GM12878 (cell line): ENCODE data around the gene PTPRM. TPM values are rescaled to one million over a fixed set of nuclear protein-coding genes. Genes with fewer than 3 reads are reported as not detected.

Experiments used
- ATAC-seq: fragments of 200-7000 bp; cut with Tn5 transposase; 3 replicates; pipeline ENCODE4 v1.9.1; 2020; ENCODE audit warnings: mild to moderate bottlenecking, moderate library complexity
- BruUV-seq: library from RNA; stranded (reverse); fragments of 400-500 nt; replicated peaks from 2 replicates; lab custom pipeline; 2021; lab: Mats Ljungman, UMichigan
- CTCF ChIA-PET: fragments of 300-600 bp; sonication (Branson Sonifier 250); formaldehyde crosslinking; extraction: SDS; loops from one replicate; lab custom pipeline; 2021; ENCODE audit warnings: inconsistent platforms; lab: Yijun Ruan, JAX
- POLR2A ChIA-PET: fragments of 350-600 bp; formaldehyde crosslinking; extraction: SDS; loops from one replicate; lab custom pipeline; 2021; ENCODE audit warnings: inconsistent platforms; lab: Charles Lee
- RAD21 ChIA-PET: fragments of 300-600 bp; sonication (Branson Sonifier 250); formaldehyde crosslinking; loops from one replicate; lab custom pipeline; 2023; ENCODE audit warnings: antibody characterized with exemption; ENCODE audit not compliant: unreplicated experiment; lab: Charles Lee
- SMC1A ChIA-PET: fragments of 300-600 bp; sonication (Branson Sonifier 250); formaldehyde crosslinking; loops from one replicate; lab custom pipeline; 2023; ENCODE audit not compliant: unreplicated experiment, uncharacterized antibody; lab: Charles Lee
- DNase-seq: peaks from one replicate; pipeline ENCODE4 v3.0.0-alpha.2; 2011; ENCODE audit warnings: low read depth, low spot score
- FAIRE-seq: peaks from 3 replicates; lab custom pipeline; 2011; peaks lifted over from hg19 to GRCh38; lab: Jason Lieb, UNC
- H2AFZ ChIP-seq: 2 replicates; pipeline ENCODE4 v1.6.0; 2011; ENCODE audit warnings: low read depth, low read length, control low read depth; ENCODE audit not compliant: control insufficient read depth
- H3K27ac ChIP-seq: 2 replicates; pipeline ENCODE4 v1.5.1; 2011; ENCODE audit warnings: control low read depth; ENCODE audit not compliant: control insufficient read depth, insufficient read depth
- H3K27me3 ChIP-seq, 2 experiments: replicated peaks in 1 of 2; 2 replicates each; pipeline versions ENCODE4 v1.6.0 to v1.6.1; 2011; ENCODE audit warnings: low read length in 1 of 2; ENCODE audit not compliant: control insufficient read depth in 2 of 2, insufficient read depth in 2 of 2
- H3K36me3 ChIP-seq, 2 experiments: 2 replicates each; pipeline ENCODE4 v1.5.1; 2011; ENCODE audit warnings: low read length in 1 of 2; ENCODE audit not compliant: control insufficient read depth in 2 of 2, insufficient read depth in 2 of 2
- H3K4me1 ChIP-seq: 2 replicates; pipeline ENCODE4 v1.6.1; 2011; ENCODE audit warnings: mild to moderate bottlenecking, low read length, moderate library complexity, mixed read lengths; ENCODE audit not compliant: control insufficient read depth, insufficient read depth
- H3K4me2 ChIP-seq: 2 replicates; pipeline ENCODE4 v1.6.0; 2011; ENCODE audit warnings: control low read depth; ENCODE audit not compliant: control insufficient read depth, insufficient read depth
- H3K4me3 ChIP-seq: fragments of 200-600 bp; sonication (generic); 2 replicates; pipeline ENCODE4 v1.5.1; 2016
- H3K79me2 ChIP-seq: 2 replicates; pipeline ENCODE4 v1.6.0; 2011; ENCODE audit warnings: low read length; ENCODE audit not compliant: control insufficient read depth, insufficient read depth
- H3K9ac ChIP-seq: 2 replicates; pipeline ENCODE4 v1.8.0; 2011; ENCODE audit warnings: low read length, control low read depth, mixed read lengths; ENCODE audit not compliant: control insufficient read depth, insufficient read depth
- H3K9me3 ChIP-seq: replicated peaks from 3 replicates; pipeline ENCODE4 v1.5.1; 2011; ENCODE audit warnings: mild to moderate bottlenecking, low read length; ENCODE audit not compliant: control insufficient read depth, insufficient read depth
- H4K20me1 ChIP-seq: 2 replicates; pipeline ENCODE4 v1.6.0; 2011; ENCODE audit not compliant: control insufficient read depth, insufficient read depth
- BHLHE40 ChIP-seq, 2 experiments: fragments of 450-650 bp in 1 of 2; IDR thresholded peaks; 2 replicates each; pipeline ENCODE4 v1.6.1; 2011 to 2017; ENCODE audit warnings: low read depth in 2 of 2, borderline replicate concordance in 1 of 2, improper control_type of control experiment in 1 of 2, low read length in 1 of 2, mild to moderate bottlenecking in 1 of 2
- CREB1 ChIP-seq: IDR thresholded peaks from 2 replicates; pipeline ENCODE4 v1.6.1; 2012; ENCODE audit warnings: low read depth, mild to moderate bottlenecking, inconsistent platforms
- CTCF ChIP-seq, 3 experiments: IDR thresholded peaks in 2 of 3; conservative IDR thresholded peaks in 1 of 3; 2 replicates each; pipeline ENCODE4 v1.5.1; 2011; ENCODE audit warnings: low read depth in 3 of 3, low read length in 3 of 3, mild to moderate bottlenecking in 3 of 3, control low read depth in 2 of 3, moderate library complexity in 2 of 3, inconsistent platforms in 1 of 3, mixed read lengths in 1 of 3; ENCODE audit not compliant: control insufficient read depth in 2 of 3, insufficient read depth in 1 of 3; ENCODE audit errors: extremely low read depth in 1 of 3
- FOXK2 ChIP-seq: fragments of 450-650 bp; IDR thresholded peaks from 2 replicates; pipeline ENCODE4 v1.6.1; 2017; ENCODE audit warnings: mild to moderate bottlenecking, moderate library complexity
- HDAC2 ChIP-seq: fragments of 200-600 bp; sonication (generic); IDR thresholded peaks from 2 replicates; pipeline ENCODE4 v1.6.1; 2017
- POLR2AphosphoS5 ChIP-seq: IDR thresholded peaks from 2 replicates; pipeline ENCODE4 v1.6.1; 2011; ENCODE audit warnings: mild to moderate bottlenecking, low read length, inconsistent platforms
- POU2F2 ChIP-seq: IDR thresholded peaks from 3 replicates; pipeline ENCODE4 v1.6.1; 2011; ENCODE audit warnings: low read depth, mild to moderate bottlenecking, low read length, borderline replicate concordance
- SREBF1 ChIP-seq: IDR thresholded peaks from 2 replicates; pipeline ENCODE4 v1.6.1; 2012; ENCODE audit warnings: mild to moderate bottlenecking, low read length
- TARDBP ChIP-seq: IDR thresholded peaks from 2 replicates; pipeline ENCODE4 v1.6.1; 2016; ENCODE audit warnings: borderline replicate concordance
- USF1 ChIP-seq: IDR thresholded peaks from 2 replicates; pipeline ENCODE4 v1.6.1; 2011; ENCODE audit warnings: borderline replicate concordance, low read depth, mild to moderate bottlenecking, moderate library complexity, mixed read lengths, low read length; ENCODE audit not compliant: insufficient read depth; ENCODE audit errors: extremely low read length
- WGBS: methylation state at CpG from one replicate; pipeline ENCODE4 v1.1.6; 2016; ENCODE audit warnings: low lambda C conversion rate; ENCODE audit not compliant: insufficient replicate concordance, insufficient coverage; ENCODE audit errors: missing lambda C conversion rate; 5-methylcytosine and 5-hydroxymethylcytosine counted together
- in situ Hi-C: fragments of 300-500 bp; cut with MboI; formaldehyde crosslinking; loops from 9 replicates; pipeline ENCODE4 v1.14.3; 2018; ENCODE audit warnings: mixed read lengths
- intact Hi-C: fragments of 100-400 bp; cut with micrococcal nuclease; formaldehyde crosslinking; loops from one replicate; pipeline ENCODE4 v1.14.2; 2022; ENCODE audit not compliant: unreplicated experiment
- polyA plus RNA-seq, 11 experiments: library from polyadenylated mRNA; depleted of rRNA in 4 of 11; unstranded in 6 of 11; stranded (reverse) in 5 of 11; fragments of >200 nt; fragmentation: Nextera tagmentation in 4 of 11; fragmentation: Illumina TruSeq in 1 of 11; extraction: Ambion mirVana in 4 of 11; extraction: Trizol in 1 of 11; gene quantifications; 1 replicate in 1 of 11; 2 replicates in 10 of 11; pipeline versions ENCODE4 v1.2.1 to v1.2.3, GENCODE V29; 2011 to 2016; ENCODE audit warnings: inconsistent platforms in 2 of 11, missing spikeins in 2 of 11, low read depth in 1 of 11
- total RNA-seq, 4 experiments: library from RNA; depleted of rRNA in 3 of 4; stranded (reverse); fragments of >200 nt in 3 of 4; fragmentation: Illumina TruSeq in 1 of 4; extraction: Trizol in 1 of 4; gene quantifications; 2 replicates each; pipeline versions ENCODE4 v1.2.1 to v1.2.3, GENCODE V29; 2013 to 2021

PTPRM gene
- total and polyA plus RNA-seq, 10 of the 15 experiments (the other 5 are each of a cell fraction or from before 2014, with no cell fraction given) = 0.07 to 22.6 (median 0.60) TPM

GRCh38 chr18:7896161-7896560 is 329.0 kb downstream of the PTPRM start:
- Histone ChIP-seq H3K9ac (no peak overlapping the region), H3K4me3 (no peak overlapping the region), H3K4me2 (no peak overlapping the region), H2AFZ (no peak overlapping the region), H4K20me1 (no peaks in the 10 kb centered on the region), H3K27ac (no peak overlapping the region), H3K27me3 (no peaks in the 10 kb centered on the region; a peak in 1 of 4 replicates), H3K9me3 (no peaks in the 10 kb centered on the region), H3K4me1 (no peaks in the 10 kb centered on the region), H3K79me2 (no peaks in the 10 kb centered on the region), H3K36me3 (no peaks in the 10 kb centered on the region)
- ChIA-PET CTCF (interaction anchor here (0.6 kb wide), 1 partner anchor 801 kb away, joined by 3 read pairs; no protein-coding TSS in a partner anchor), RAD21 (no interaction called here), POLR2A (no interaction called here), SMC1A (interaction anchor here (0.8 kb wide), 1 partner anchor 106 kb away, joined by 4 read pairs; no protein-coding TSS in a partner anchor)
- intact Hi-C loops = no loop called here
- no peak for DNase-seq
- no TSS peak for BruUV-seq
- 0% methylated on average over 3 of the region's 3 CpGs for WGBS
- no peak for FAIRE-seq
- in situ Hi-C loops = no loop called here
- no peak for TF ChIP-seq TARDBP
- TF ChIP-seq POLR2AphosphoS5 = no peak
- TF ChIP-seq USF1 = no peak
- TF ChIP-seq POU2F2 = no peak
- no peak for TF ChIP-seq HDAC2
- TF ChIP-seq BHLHE40 (IDR thresholded peaks at IDR 0.05; ENCODE audit: borderline replicate concordance in 1 of 2, low read depth in 2 of 2, low read length in 1 of 2) = no peak
- no peak for TF ChIP-seq CTCF (IDR thresholded peaks at IDR 0.05 in 2 of 3, conservative IDR thresholded peaks at IDR 0.05 in 1 of 3; ENCODE audit: control insufficient read depth in 2 of 3, extremely low read depth in 1 of 3, insufficient read depth in 1 of 3, low read depth in 3 of 3, low read length in 3 of 3)
- TF ChIP-seq CREB1 = no peak
- TF ChIP-seq FOXK2 = no peak
- no peak for TF ChIP-seq SREBF1
- no peak for ATAC-seq
